Gastrocnemius medialis (tissue), 4 donors: ENCODE measurements around the gene SYT15.
"Not testable (repeated sequence)": the region's sequence is repeated elsewhere in the genome, so short reads cannot be mapped to it uniquely, and the experiment has no call there.

Experiments
- CTCF ChIP-seq, 5 experiments: fragments of 450-650 bp in 3 of 5; fragments of 200-600 bp in 2 of 5; sonication (generic) in 2 of 5; IDR thresholded peaks in 4 of 5; conservative IDR thresholded peaks in 1 of 5; 1 replicate in 4 of 5; 2 replicates in 1 of 5; pipeline ENCODE4 v1.5.1; 2016 to 2019; ENCODE audit warnings: antibody characterized with exemption in 5 of 5, mild to moderate bottlenecking in 3 of 5, moderate library complexity in 3 of 5
- POLR2A ChIP-seq, 2 donors: fragments of 450-650 bp; IDR thresholded peaks; one replicate each; pipeline ENCODE4 v1.6.1; 2017; ENCODE audit warnings: antibody characterized with exemption in 2 of 2, mild to moderate bottlenecking in 2 of 2, moderate library complexity in 2 of 2

GRCh38 chr10:46615540-46615939 is 36.6 kb downstream of the SYT15 start:
- TF ChIP-seq CTCF (IDR thresholded peaks at IDR 0.05 in 4 of 5, conservative IDR thresholded peaks at IDR 0.05 in 1 of 5); POLR2A (IDR thresholded peaks at IDR 0.05): not testable (repeated sequence)
